Panc1 (cell line): Measurements from ENCODE around the gene EIF2B5.

Experiments used
- CTCF ChIP-seq: fragments of 450-650 bp; IDR thresholded peaks from 2 replicates; pipeline ENCODE4 v1.5.1; 2017; ENCODE audit warnings: mild to moderate bottlenecking
- POLR2AphosphoS5 ChIP-seq: IDR thresholded peaks from 2 replicates; pipeline ENCODE4 v1.6.1; 2012; ENCODE audit warnings: mild to moderate bottlenecking, low read depth, low read length, moderate library complexity

GRCh38 chr3:184193991-184194539 lies 58.9 kb downstream of the EIF2B5 start:
- TF ChIP-seq CTCF (no peak), POLR2AphosphoS5 (no peak)
